Small intestine (tissue), 7 donors: ENCODE results near the gene MTR. TPM values are rescaled to one million over a fixed set of nuclear protein-coding genes. Genes with fewer than 3 reads are reported as not detected.

Experiments
- DNase-seq, 2 donors: peaks; one replicate each; pipeline versions ENCODE4 v3.0.0 to v3.0.0-alpha.2; 2013
- FAIRE-seq: peaks from 2 replicates; lab custom pipeline; 2012; peaks lifted over from hg19 to GRCh38; lab: Jason Lieb, UNC
- H3K27ac ChIP-seq, 3 donors: one replicate each; pipeline ENCODE4 v1.5.1; 2013; ENCODE audit warnings: low read length in 2 of 3, mild to moderate bottlenecking in 2 of 3, control low read depth in 1 of 3, inconsistent platforms in 1 of 3, low read depth in 1 of 3, moderate library complexity in 1 of 3
- H3K27me3 ChIP-seq, 3 donors: one replicate each; pipeline ENCODE4 v1.6.1; 2013; ENCODE audit warnings: low read length in 3 of 3, inconsistent platforms in 1 of 3; ENCODE audit not compliant: control insufficient read depth in 3 of 3, insufficient read depth in 3 of 3
- H3K36me3 ChIP-seq, 3 donors: one replicate each; pipeline ENCODE4 v1.6.1; 2013; ENCODE audit warnings: low read length in 3 of 3, inconsistent platforms in 1 of 3, low read depth in 1 of 3, mild to moderate bottlenecking in 1 of 3, moderate library complexity in 1 of 3; ENCODE audit not compliant: control insufficient read depth in 3 of 3, insufficient read depth in 2 of 3
- H3K4me1 ChIP-seq, 3 donors: one replicate each; pipeline ENCODE4 v1.6.1; 2013; ENCODE audit warnings: low read length in 2 of 3, inconsistent platforms in 1 of 3, low read depth in 1 of 3, mild to moderate bottlenecking in 1 of 3, moderate library complexity in 1 of 3; ENCODE audit not compliant: control insufficient read depth in 3 of 3, insufficient read depth in 2 of 3
- H3K4me3 ChIP-seq, 3 donors: one replicate each; pipeline ENCODE4 v1.5.1; 2013; ENCODE audit warnings: low read length in 3 of 3, control low read depth in 1 of 3, inconsistent platforms in 1 of 3, low read depth in 1 of 3, mild to moderate bottlenecking in 1 of 3, moderate library complexity in 1 of 3
- H3K9me3 ChIP-seq, 2 donors: one replicate each; pipeline ENCODE4 v1.6.1; 2013; ENCODE audit warnings: low read depth in 1 of 2, low read length in 1 of 2; ENCODE audit not compliant: control insufficient read depth in 2 of 2, insufficient read depth in 1 of 2
- WGBS, 3 donors: extraction: QIAGEN DNeasy Blood & Tissue Kit; methylation state at CpG; one replicate each; pipeline ENCODE4 v1.1.7; 2013; 5-methylcytosine and 5-hydroxymethylcytosine counted together
- polyA plus RNA-seq, 4 donors: library from polyadenylated mRNA; stranded (reverse) in 3 of 4; unstranded in 1 of 4; fragments of 200-250 nt in 3 of 4; fragments of 120-200 nt in 1 of 4; gene quantifications; one replicate each; pipeline versions ENCODE4 v1.2.1 to v1.2.3, GENCODE V29; 2013
- donor health status: healthy with polysubstance abuse.
- donor health status: control.
- donor health status: control.
- donor health status: Bipolar disorder and iron deficiency.
- donor health status: healthy.

MTR gene
- polyA plus RNA-seq, 4 donors = 2.2 to 17.8 (median 4.5) TPM

DNA sequence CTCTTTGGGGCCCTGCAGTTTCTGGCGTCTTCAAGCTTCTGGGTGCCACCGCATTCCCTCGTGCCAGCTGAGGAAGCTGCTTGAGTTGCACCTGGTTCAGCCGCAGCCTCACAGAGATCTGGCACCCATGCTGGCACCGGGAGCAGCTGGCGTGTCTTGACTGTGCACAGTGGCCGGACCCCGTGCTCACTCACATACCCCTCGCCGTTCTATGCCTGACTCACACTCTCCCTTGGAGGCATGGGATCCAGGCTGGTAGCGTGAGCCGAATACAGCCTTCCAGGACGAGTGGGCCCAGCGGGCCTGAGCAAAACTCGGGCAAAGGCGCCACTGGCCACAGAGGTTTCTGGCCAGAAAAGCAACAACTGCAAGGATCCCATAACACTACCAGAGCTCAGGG lies 8.6 kb upstream of the MTR start:
- FAIRE-seq = no peak
- 93 to 97% (median 96%) methylated on average over 16 of the region's 16 CpGs for whole genome bisulfite sequencing, 3 donors
- Histone ChIP-seq H3K36me3 (no peaks in the 10 kb centered on the region), H3K4me3 (no peak overlapping the region), H3K27ac (no peak overlapping the region), H3K4me1 (no peaks in the 10 kb centered on the region), H3K9me3 (no peaks in the 10 kb centered on the region), H3K27me3 (no peaks in the 10 kb centered on the region)
- DNase-seq = no peak

- Histone ChIP-seq H3K4me3 (peak overlapping the region in 2 of 3 donors; percentile 79 to 96), H3K36me3 (no peaks in the 10 kb centered on the region), H3K27ac (peak overlapping the region in 2 of 3 donors; percentile 39 to 66), H3K9me3 (no peaks in the 10 kb centered on the region), H3K4me1 (peaks cover 0 to 5% (median 2%) of the 10 kb centered on the region in 3 donors), H3K27me3 (no peaks in the 10 kb centered on the region)
- DNase-seq (no peak), FAIRE-seq (no peak)
- WGBS, 3 donors = 6 to 12% (median 7%) methylated on average over 11 of the region's 11 CpGs
Observed at GRCh38 chr1:236794585-236795034, 482 bp upstream of the MTR start.

GRCh38 chr1:236795757-236796667 lies 920 bp downstream of the MTR start:
- DNase-seq = peak in 1 of 2 donors; percentile 51
- H3K27me3 ChIP-seq = no peaks in the 10 kb centered on the region
- WGBS, 3 donors = 0 to 2% (median 1%) methylated on average over 41 of the region's 41 CpGs

GRCh38 chr1:236799001-236799400 lies 3.9 kb downstream of the MTR start:
- H3K4me1 ChIP-seq = peaks cover 0 to 5% (median 2%) of the 10 kb centered on the region in 3 donors
- FAIRE-seq (no peak), DNase-seq (no peak)
- no peaks in the 10 kb centered on the region for H3K9me3 ChIP-seq
- H3K27ac ChIP-seq = no peak overlapping the region
- WGBS, 3 donors = 96 to 97% (median 97%) methylated on average over 5 of the region's 5 CpGs
- H3K4me3 ChIP-seq = no peak overlapping the region
- no peaks in the 10 kb centered on the region for H3K27me3 ChIP-seq
- H3K36me3 ChIP-seq = peaks cover 0 to 3% (median 0%) of the 10 kb centered on the region in 3 donors

More at GRCh38 chr1:236795757-236796667, 920 bp downstream of the MTR start:
- no peaks in the 10 kb centered on the region for H3K9me3 ChIP-seq
- H3K36me3 ChIP-seq = no peaks in the 10 kb centered on the region
- FAIRE-seq = no peak
- peak overlapping the region; percentile 70 to 96 (median 79) for H3K4me3 ChIP-seq
- H3K4me1 ChIP-seq = peaks cover 0 to 5% (median 2%) of the 10 kb centered on the region in 3 donors
- peak overlapping the region; percentile 82 to 99 (median 94) for H3K27ac ChIP-seq

GRCh38 chr1:236800002-236800620 lies 5.0 kb downstream of the MTR start:
- no peak for DNase-seq
- H3K27me3 ChIP-seq = no peaks in the 10 kb centered on the region
- H3K9me3 ChIP-seq = no peaks in the 10 kb centered on the region
- 76 to 89% (median 79%) methylated on average over 5 of the region's 5 CpGs for WGBS, 3 donors
- peaks cover 0 to 5% (median 0%) of the 10 kb centered on the region in 3 donors for H3K4me1 ChIP-seq
- no peak for FAIRE-seq
- H3K27ac ChIP-seq = no peak overlapping the region
- H3K4me3 ChIP-seq = no peak overlapping the region
- H3K36me3 ChIP-seq = peaks cover 0 to 5% (median 0%) of the 10 kb centered on the region in 3 donors

- Histone ChIP-seq H3K27ac (no peak overlapping the region), H3K4me1 (peaks cover 0 to 5% (median 0%) of the 10 kb centered on the region in 3 donors), H3K36me3 (peaks cover 0 to 8% (median 0%) of the 10 kb centered on the region in 3 donors), H3K4me3 (no peak overlapping the region), H3K9me3 (no peaks in the 10 kb centered on the region), H3K27me3 (no peaks in the 10 kb centered on the region)
- DNase-seq (no peak), FAIRE-seq (no peak)
Observed at GRCh38 chr1:236800623-236801022, 5.5 kb downstream of the MTR start.

- no peak overlapping the region for H3K4me3 ChIP-seq
- no peak for FAIRE-seq
- no peaks in the 10 kb centered on the region for H3K27me3 ChIP-seq
- 86 to 97% (median 96%) methylated on average over 3 of the region's 3 CpGs for WGBS, 3 donors
- H3K27ac ChIP-seq = no peak overlapping the region
- peaks cover 0 to 3% (median 0%) of the 10 kb centered on the region in 3 donors for H3K4me1 ChIP-seq
- no peaks in the 10 kb centered on the region for H3K9me3 ChIP-seq
- DNase-seq = no peak
- H3K36me3 ChIP-seq = peaks cover 0 to 11% (median 0%) of the 10 kb centered on the region in 3 donors
Observed at GRCh38 chr1:236802264-236802663, 7.2 kb downstream of the MTR start.

DNA sequence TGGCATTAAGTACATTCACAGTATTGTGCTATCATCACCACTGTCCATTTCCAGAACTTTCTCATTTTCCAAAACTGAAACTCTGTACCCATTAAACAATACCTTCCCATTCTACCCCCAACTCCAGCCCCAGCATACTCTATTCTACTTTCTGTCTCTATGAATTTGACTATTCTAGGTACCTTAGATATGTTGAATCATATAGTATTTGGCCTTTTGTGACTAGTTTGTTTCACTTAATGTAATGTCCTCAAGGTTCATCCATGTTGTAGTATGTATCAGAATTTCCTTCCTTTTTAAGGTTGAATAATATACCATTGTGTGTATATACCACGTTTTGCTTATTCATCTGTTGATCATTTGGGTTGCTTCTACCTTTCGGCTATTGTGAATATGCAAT lies 11.5 kb downstream of the MTR start:
- no peak overlapping the region for H3K27ac ChIP-seq
- peaks cover 2 to 16% (median 6%) of the 10 kb centered on the region in 3 donors for H3K36me3 ChIP-seq
- WGBS, 3 donors = 87 to 96% (median 90%) methylated on average over 2 of the region's 2 CpGs
- H3K4me1 ChIP-seq = peaks cover 4 to 12% (median 6%) of the 10 kb centered on the region in 3 donors
- no peak for DNase-seq
- H3K4me3 ChIP-seq = no peak overlapping the region
- no peaks in the 10 kb centered on the region for H3K9me3 ChIP-seq
- no peak for FAIRE-seq
- H3K27me3 ChIP-seq = no peaks in the 10 kb centered on the region
